ENCODE measurements around the gene TMEM168.

Gene TMEM168

DNA sequence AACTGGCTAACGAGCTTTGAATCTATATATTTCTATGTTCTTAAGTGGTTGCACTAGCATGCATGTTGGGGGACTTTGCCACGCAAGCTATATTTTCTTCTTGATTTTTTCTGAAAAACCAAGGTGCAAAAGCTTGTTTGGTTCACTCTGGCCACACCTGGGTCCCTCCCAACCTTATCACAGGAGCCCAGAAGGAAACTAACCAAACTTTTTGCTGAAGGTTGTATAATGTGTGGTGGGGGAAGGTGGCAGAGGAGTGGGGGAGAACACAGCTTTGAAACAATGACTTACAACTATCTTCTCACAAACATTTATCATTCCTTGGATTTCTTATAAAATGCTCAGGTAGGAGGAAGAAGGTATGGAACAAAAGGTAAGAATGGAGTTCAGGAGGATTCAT, 75.3 kb downstream of the TMEM168 start:
- DNase-seq, result no peak

Measured in NCI-H1092 (cell line).